ENCODE results near the gene DEFB124.
A peak's percentile ranks its signal among the peaks of the same experiment; 100 is the strongest.

The DEFB124 gene

DNA sequence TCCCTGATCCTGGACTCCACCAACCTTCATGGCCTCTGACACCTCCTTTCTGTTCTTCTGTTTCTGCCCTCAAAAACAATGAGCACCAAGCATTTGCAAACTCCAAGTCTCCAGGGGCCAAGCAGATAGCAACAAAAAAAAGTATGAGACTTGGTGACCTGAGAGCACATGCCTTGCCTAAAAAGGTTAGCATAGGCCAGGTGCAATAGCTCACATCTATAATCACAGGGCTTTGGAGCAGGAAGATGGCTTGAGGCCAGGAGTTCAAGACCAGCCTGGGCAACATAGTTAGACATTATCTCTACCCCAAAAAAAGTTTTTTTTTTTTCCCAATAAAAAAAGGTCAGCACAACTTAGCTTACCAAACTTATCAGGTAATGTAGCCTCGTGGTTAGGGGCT is 25.6 kb upstream of the DEFB124 start (continued):
- TF ChIP-seq, protein P1, sequence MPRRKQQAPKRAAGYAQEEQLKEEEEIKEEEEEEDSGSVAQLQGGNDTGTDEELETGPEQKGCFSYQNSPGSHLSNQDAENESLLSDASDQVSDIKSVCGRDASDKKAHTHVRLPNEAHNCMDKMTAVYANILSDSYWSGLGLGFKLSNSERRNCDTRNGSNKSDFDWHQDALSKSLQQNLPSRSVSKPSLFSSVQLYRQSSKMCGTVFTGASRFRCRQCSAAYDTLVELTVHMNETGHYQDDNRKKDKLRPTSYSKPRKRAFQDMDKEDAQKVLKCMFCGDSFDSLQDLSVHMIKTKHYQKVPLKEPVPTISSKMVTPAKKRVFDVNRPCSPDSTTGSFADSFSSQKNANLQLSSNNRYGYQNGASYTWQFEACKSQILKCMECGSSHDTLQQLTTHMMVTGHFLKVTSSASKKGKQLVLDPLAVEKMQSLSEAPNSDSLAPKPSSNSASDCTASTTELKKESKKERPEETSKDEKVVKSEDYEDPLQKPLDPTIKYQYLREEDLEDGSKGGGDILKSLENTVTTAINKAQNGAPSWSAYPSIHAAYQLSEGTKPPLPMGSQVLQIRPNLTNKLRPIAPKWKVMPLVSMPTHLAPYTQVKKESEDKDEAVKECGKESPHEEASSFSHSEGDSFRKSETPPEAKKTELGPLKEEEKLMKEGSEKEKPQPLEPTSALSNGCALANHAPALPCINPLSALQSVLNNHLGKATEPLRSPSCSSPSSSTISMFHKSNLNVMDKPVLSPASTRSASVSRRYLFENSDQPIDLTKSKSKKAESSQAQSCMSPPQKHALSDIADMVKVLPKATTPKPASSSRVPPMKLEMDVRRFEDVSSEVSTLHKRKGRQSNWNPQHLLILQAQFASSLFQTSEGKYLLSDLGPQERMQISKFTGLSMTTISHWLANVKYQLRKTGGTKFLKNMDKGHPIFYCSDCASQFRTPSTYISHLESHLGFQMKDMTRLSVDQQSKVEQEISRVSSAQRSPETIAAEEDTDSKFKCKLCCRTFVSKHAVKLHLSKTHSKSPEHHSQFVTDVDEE (CRISPR knock-in tag; IDR thresholded peaks at IDR 0.05) = no peak

- no peak for ATAC-seq
- TF ChIP-seq GLIS3 (CRISPR knock-in tag; IDR thresholded peaks at IDR 0.05) (no peak), SNAI2 (CRISPR knock-in tag; IDR thresholded peaks at IDR 0.05) (no peak), RARB (CRISPR knock-in tag; IDR thresholded peaks at IDR 0.05) (no peak), CSDC2 (CRISPR knock-in tag; IDR thresholded peaks at IDR 0.05) (no peak), ARNTL (CRISPR knock-in tag; IDR thresholded peaks at IDR 0.05; ENCODE audit: borderline replicate concordance, low read depth) (no peak), ESRRG (CRISPR knock-in tag; IDR thresholded peaks at IDR 0.05) (no peak), ZNF70 (CRISPR knock-in tag; IDR thresholded peaks at IDR 0.05) (no peak), ZFP3 (CRISPR knock-in tag; IDR thresholded peaks at IDR 0.05) (no peak), ZFP30 (CRISPR knock-in tag; IDR thresholded peaks at IDR 0.05) (no peak), BACH2 (CRISPR knock-in tag; IDR thresholded peaks at IDR 0.05; ENCODE audit: borderline replicate concordance) (no peak), TOX (CRISPR knock-in tag; IDR thresholded peaks at IDR 0.05; ENCODE audit: borderline replicate concordance) (no peak), ZNF8 (CRISPR knock-in tag; IDR thresholded peaks at IDR 0.05) (no peak)
- TF ChIP-seq, protein P2, sequence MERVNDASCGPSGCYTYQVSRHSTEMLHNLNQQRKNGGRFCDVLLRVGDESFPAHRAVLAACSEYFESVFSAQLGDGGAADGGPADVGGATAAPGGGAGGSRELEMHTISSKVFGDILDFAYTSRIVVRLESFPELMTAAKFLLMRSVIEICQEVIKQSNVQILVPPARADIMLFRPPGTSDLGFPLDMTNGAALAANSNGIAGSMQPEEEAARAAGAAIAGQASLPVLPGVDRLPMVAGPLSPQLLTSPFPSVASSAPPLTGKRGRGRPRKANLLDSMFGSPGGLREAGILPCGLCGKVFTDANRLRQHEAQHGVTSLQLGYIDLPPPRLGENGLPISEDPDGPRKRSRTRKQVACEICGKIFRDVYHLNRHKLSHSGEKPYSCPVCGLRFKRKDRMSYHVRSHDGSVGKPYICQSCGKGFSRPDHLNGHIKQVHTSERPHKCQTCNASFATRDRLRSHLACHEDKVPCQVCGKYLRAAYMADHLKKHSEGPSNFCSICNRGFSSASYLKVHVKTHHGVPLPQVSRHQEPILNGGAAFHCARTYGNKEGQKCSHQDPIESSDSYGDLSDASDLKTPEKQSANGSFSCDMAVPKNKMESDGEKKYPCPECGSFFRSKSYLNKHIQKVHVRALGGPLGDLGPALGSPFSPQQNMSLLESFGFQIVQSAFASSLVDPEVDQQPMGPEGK (CRISPR knock-in tag; IDR thresholded peaks at IDR 0.05; ENCODE audit: borderline replicate concordance) = no peak
Measured at GRCh38 chr20:31497838-31498540, 23.1 kb upstream of the DEFB124 start.

DNA sequence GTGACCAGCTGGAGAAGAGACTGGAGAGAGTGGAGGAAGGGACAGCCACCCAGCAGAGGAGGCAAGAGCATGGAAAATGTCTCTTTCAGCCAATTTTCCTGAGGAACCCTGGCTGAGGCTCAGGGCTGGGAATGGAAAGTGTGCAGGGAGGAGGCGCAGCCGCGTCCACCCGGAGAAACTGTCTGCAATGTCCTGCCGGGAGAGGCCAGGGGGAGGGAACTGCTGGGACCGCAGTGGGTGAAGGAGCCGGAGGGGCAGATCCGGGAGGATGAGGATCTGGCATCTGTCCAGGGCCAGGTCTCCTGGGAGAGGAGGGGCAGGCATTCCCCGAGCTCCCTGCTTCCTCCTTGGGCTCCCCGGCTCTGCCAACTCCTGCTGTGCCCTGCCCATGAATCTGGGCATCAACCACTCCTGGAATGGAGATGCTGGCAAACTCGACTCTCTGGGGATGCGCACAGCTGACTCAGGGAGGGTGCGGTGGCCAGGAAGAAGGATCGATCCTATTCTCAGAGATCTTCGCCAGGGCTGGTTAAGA is 21.9 kb upstream of the DEFB124 start:
- peak; percentile 83 for ATAC-seq
- TF ChIP-seq TCF4 (CRISPR knock-in tag; IDR thresholded peaks at IDR 0.05; ENCODE audit: borderline replicate concordance) (no peak), TOX (CRISPR knock-in tag; IDR thresholded peaks at IDR 0.05; ENCODE audit: borderline replicate concordance) (no peak), ARNTL (CRISPR knock-in tag; IDR thresholded peaks at IDR 0.05; ENCODE audit: borderline replicate concordance, low read depth) (no peak), CSDC2 (CRISPR knock-in tag; IDR thresholded peaks at IDR 0.05) (no peak)
- TF ChIP-seq, protein P3, sequence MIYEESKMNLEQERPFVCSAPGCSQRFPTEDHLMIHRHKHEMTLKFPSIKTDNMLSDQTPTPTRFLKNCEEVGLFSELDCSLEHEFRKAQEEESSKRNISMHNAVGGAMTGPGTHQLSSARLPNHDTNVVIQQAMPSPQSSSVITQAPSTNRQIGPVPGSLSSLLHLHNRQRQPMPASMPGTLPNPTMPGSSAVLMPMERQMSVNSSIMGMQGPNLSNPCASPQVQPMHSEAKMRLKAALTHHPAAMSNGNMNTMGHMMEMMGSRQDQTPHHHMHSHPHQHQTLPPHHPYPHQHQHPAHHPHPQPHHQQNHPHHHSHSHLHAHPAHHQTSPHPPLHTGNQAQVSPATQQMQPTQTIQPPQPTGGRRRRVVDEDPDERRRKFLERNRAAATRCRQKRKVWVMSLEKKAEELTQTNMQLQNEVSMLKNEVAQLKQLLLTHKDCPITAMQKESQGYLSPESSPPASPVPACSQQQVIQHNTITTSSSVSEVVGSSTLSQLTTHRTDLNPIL (CRISPR knock-in tag; IDR thresholded peaks at IDR 0.05; ENCODE audit: low read depth) = no peak

GRCh38 chr20:31494131-31494530 is 19.2 kb upstream of the DEFB124 start:
- peak; percentile 69 for ATAC-seq
- TF ChIP-seq ZNF8 (CRISPR knock-in tag; IDR thresholded peaks at IDR 0.05) (no peak), ZC3H10 (CRISPR knock-in tag; IDR thresholded peaks at IDR 0.05) (no peak), ZNF70 (CRISPR knock-in tag; IDR thresholded peaks at IDR 0.05) (no peak), ZFP30 (CRISPR knock-in tag; IDR thresholded peaks at IDR 0.05) (no peak), ESRRG (CRISPR knock-in tag; IDR thresholded peaks at IDR 0.05) (no peak), ZFP3 (CRISPR knock-in tag; IDR thresholded peaks at IDR 0.05) (no peak), GLIS3 (CRISPR knock-in tag; IDR thresholded peaks at IDR 0.05) (no peak)

GRCh38 chr20:31490752-31491151 is 15.8 kb upstream of the DEFB124 start:
- TF ChIP-seq SNAI2 (CRISPR knock-in tag; IDR thresholded peaks at IDR 0.05) = no peak
- no peak for TF ChIP-seq TCF4 (CRISPR knock-in tag; IDR thresholded peaks at IDR 0.05; ENCODE audit: borderline replicate concordance)
- TF ChIP-seq, protein P2 (CRISPR knock-in tag; IDR thresholded peaks at IDR 0.05; ENCODE audit: borderline replicate concordance) = no peak
- no peak for TF ChIP-seq BACH2 (CRISPR knock-in tag; IDR thresholded peaks at IDR 0.05; ENCODE audit: borderline replicate concordance)
- no peak for ATAC-seq
